HepG2 (cell line): ENCODE measurements around the gene PLPP3. TPM values are rescaled to one million over a fixed set of nuclear protein-coding genes. Genes with fewer than 3 reads are reported as not detected.

ENCODE experiments used
- ATM ChIP-seq: fragments of 450-650 bp; IDR thresholded peaks from 2 replicates; pipeline ENCODE4 v1.7.1; 2017; ENCODE audit warnings: mild to moderate bottlenecking, borderline replicate concordance
- CEBPG ChIP-seq: IDR thresholded peaks from 2 replicates; pipeline ENCODE4 v1.6.1; 2016
- DMAP1 ChIP-seq: IDR thresholded peaks from 2 replicates; pipeline ENCODE4 v1.6.1; 2016
- ETV6 ChIP-seq: sonication (generic); formaldehyde crosslinking; conservative IDR thresholded peaks from 2 replicates; pipeline ENCODE4 v1.4.0; 2020; ENCODE audit warnings: missing genetic modification reagents
- FOXC1 ChIP-seq: sonication (generic); formaldehyde crosslinking; IDR thresholded peaks from 2 replicates; pipeline ENCODE4 v1.8.0; 2022; ENCODE audit warnings: mild to moderate bottlenecking, missing genetic modification reagents, borderline replicate concordance
- IRX3 ChIP-seq: sonication (generic); formaldehyde crosslinking; IDR thresholded peaks from 2 replicates; pipeline ENCODE4 v1.8.1; 2023; ENCODE audit warnings: mild to moderate bottlenecking, low read depth, missing genetic modification reagents, borderline replicate concordance
- KDM2A ChIP-seq: sonication (generic); formaldehyde crosslinking; IDR thresholded peaks from 2 replicates; pipeline ENCODE4 v1.4.0; 2020; ENCODE audit warnings: low read depth, missing genetic modification reagents, borderline replicate concordance
- KMT2A ChIP-seq: sonication (generic); formaldehyde crosslinking; IDR thresholded peaks from 2 replicates; pipeline ENCODE4 v1.4.0; 2020; ENCODE audit warnings: missing genetic modification reagents
- LCORL ChIP-seq, 2 experiments: fragments of 450-650 bp in 1 of 2; sonication (generic) in 1 of 2; formaldehyde crosslinking in 1 of 2; IDR thresholded peaks; 2 replicates each; pipeline versions ENCODE4 v1.5.0 to v1.6.1; 2017 to 2020; ENCODE audit warnings: antibody characterized with exemption in 1 of 2, missing genetic modification reagents in 1 of 2
- MAZ ChIP-seq, 2 experiments: sonication (generic) in 1 of 2; formaldehyde crosslinking in 1 of 2; IDR thresholded peaks; 2 replicates each; pipeline versions ENCODE4 v1.5.0 to v1.6.1; 2012 to 2020; ENCODE audit warnings: low read depth in 2 of 2, mild to moderate bottlenecking in 2 of 2, borderline replicate concordance in 1 of 2, improper control_type of control experiment in 1 of 2, low read length in 1 of 2, missing genetic modification reagents in 1 of 2, moderate library complexity in 1 of 2
- NFKB2 ChIP-seq: sonication (generic); formaldehyde crosslinking; IDR thresholded peaks from 2 replicates; pipeline ENCODE4 v1.4.0; 2020; ENCODE audit warnings: missing genetic modification reagents, borderline replicate concordance
- PAX8 ChIP-seq: sonication (generic); formaldehyde crosslinking; IDR thresholded peaks from 2 replicates; pipeline ENCODE4 v1.8.0; 2022; ENCODE audit warnings: mild to moderate bottlenecking, missing genetic modification reagents, borderline replicate concordance
- RAD51 ChIP-seq: fragments of 450-650 bp; IDR thresholded peaks from 2 replicates; pipeline ENCODE4 v1.6.1; 2016; ENCODE audit warnings: borderline replicate concordance
- REPIN1 ChIP-seq: sonication (generic); formaldehyde crosslinking; IDR thresholded peaks from 2 replicates; pipeline ENCODE4 v1.8.0; 2022; ENCODE audit warnings: missing genetic modification reagents, low read depth, mild to moderate bottlenecking, borderline replicate concordance
- SUZ12 ChIP-seq: fragments of 150-350 bp; IDR thresholded peaks from 2 replicates; pipeline ENCODE4 v1.6.1; 2014; ENCODE audit warnings: low read depth, low read length
- ZNF207 ChIP-seq: fragments of 450-650 bp; IDR thresholded peaks from 2 replicates; pipeline ENCODE4 v1.6.1; 2016; ENCODE audit warnings: antibody characterized with exemption, borderline replicate concordance
- ZNF441 ChIP-seq: sonication (generic); formaldehyde crosslinking; IDR thresholded peaks from 2 replicates; pipeline ENCODE4 v1.7.0; 2021; ENCODE audit warnings: missing genetic modification reagents, borderline replicate concordance
- polyA plus RNA-seq, 8 experiments: library from polyadenylated mRNA; depleted of rRNA in 3 of 8; stranded (reverse) in 7 of 8; unstranded in 1 of 8; fragments of >200 nt; fragmentation: Illumina TruSeq in 4 of 8; extraction: Trizol in 4 of 8; gene quantifications; 2 replicates each; pipeline versions ENCODE4 v1.2.1 to v1.2.3, GENCODE V29; 2011 to 2016; ENCODE audit warnings: low read depth in 4 of 8, missing spikeins in 1 of 8, mixed read lengths in 1 of 8; ENCODE audit not compliant: insufficient read depth in 1 of 8
- total RNA-seq, 5 experiments: library from RNA; depleted of rRNA; stranded (reverse); fragments of >200 nt; fragmentation: Illumina TruSeq; extraction: Trizol; gene quantifications; 2 replicates each; pipeline ENCODE4 v1.2.3, GENCODE V29; 2016; ENCODE audit warnings: low read depth in 1 of 5
- TF ChIP-seq, protein P1 (sequence below): sonication (generic); formaldehyde crosslinking; IDR thresholded peaks from 2 replicates; pipeline ENCODE4 v1.9.0; 2022; ENCODE audit warnings: missing genetic modification reagents, mild to moderate bottlenecking, borderline replicate concordance
- TF ChIP-seq, protein P2 (sequence below): sonication (generic); formaldehyde crosslinking; IDR thresholded peaks from 2 replicates; pipeline ENCODE4 v1.8.1; 2022; ENCODE audit warnings: mild to moderate bottlenecking, missing genetic modification reagents
- TF ChIP-seq, protein P3 (sequence below): sonication (generic); formaldehyde crosslinking; IDR thresholded peaks from 2 replicates; pipeline ENCODE4 v1.5.1; 2020; ENCODE audit warnings: mild to moderate bottlenecking, moderate library complexity, missing genetic modification reagents
- TF ChIP-seq, protein P4 (sequence below): sonication (generic); formaldehyde crosslinking; IDR thresholded peaks from 2 replicates; pipeline ENCODE4 v1.8.0; 2022; ENCODE audit warnings: mild to moderate bottlenecking, missing genetic modification reagents, borderline replicate concordance

Gene PLPP3
- total and polyA plus RNA-seq, 2 of the 13 experiments (the other 11 are each of a cell fraction or from before 2014, with no cell fraction given): 49.7 to 65.8 TPM

DNA sequence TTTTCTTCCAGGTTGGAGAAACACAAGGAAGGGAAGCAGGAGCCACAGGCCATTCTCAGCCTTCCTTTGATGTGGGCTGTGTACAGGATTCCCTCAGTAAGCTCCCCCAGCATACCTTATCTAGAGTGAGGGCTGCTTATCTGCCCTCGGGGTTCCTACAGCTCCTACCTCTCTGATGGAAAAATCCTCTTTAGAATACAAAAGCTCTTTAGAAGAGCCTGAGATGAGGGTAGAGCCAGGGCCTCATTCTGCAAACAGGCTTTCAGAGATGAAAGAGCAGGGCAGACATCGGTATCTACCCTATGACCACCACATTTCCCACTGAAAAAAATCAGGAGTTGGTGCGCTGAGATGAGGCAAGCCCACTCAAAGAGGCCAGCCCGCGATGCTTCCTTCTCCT is 85.1 kb downstream of the PLPP3 start (continued):
- TF ChIP-seq ZNF441 (0 out of 2 replicates have a peak, but pooled peaks have one; percentile 24), RAD51 (no peak), ETV6 (CRISPR knock-in tag) (peak; percentile 52; the same call in 1 of the 2 replicates), SUZ12 (no peak), ATM (no peak), CEBPG (peak; percentile 75; the same call in 1 of the 2 replicates), REPIN1 (peak; percentile 82; the same call in 1 of the 2 replicates), DMAP1 (CRISPR knock-in tag) (peak; percentile 72; the same call in 1 of the 2 replicates), KMT2A (0 out of 2 replicates have a peak, but pooled peaks have one; percentile 54), FOXC1 (no peak), NFKB2 (CRISPR knock-in tag) (no peak), LCORL (IDR thresholded peaks at IDR 0.05) (no peak), LCORL (CRISPR knock-in tag; IDR thresholded peaks at IDR 0.05) (peak; percentile 86), ZNF207 (no peak), PAX8 (no peak), IRX3 (CRISPR knock-in tag) (no peak), MAZ (IDR thresholded peaks at IDR 0.05; ENCODE audit: borderline replicate concordance, low read depth, low read length) (0 out of 2 replicates have a peak, but pooled peaks have one; percentile 25), MAZ (CRISPR knock-in tag; IDR thresholded peaks at IDR 0.05; ENCODE audit: low read depth) (peak; percentile 51; the same call in 1 of the 2 replicates), KDM2A (CRISPR knock-in tag) (peak; percentile 50)
- TF ChIP-seq, protein P1, sequence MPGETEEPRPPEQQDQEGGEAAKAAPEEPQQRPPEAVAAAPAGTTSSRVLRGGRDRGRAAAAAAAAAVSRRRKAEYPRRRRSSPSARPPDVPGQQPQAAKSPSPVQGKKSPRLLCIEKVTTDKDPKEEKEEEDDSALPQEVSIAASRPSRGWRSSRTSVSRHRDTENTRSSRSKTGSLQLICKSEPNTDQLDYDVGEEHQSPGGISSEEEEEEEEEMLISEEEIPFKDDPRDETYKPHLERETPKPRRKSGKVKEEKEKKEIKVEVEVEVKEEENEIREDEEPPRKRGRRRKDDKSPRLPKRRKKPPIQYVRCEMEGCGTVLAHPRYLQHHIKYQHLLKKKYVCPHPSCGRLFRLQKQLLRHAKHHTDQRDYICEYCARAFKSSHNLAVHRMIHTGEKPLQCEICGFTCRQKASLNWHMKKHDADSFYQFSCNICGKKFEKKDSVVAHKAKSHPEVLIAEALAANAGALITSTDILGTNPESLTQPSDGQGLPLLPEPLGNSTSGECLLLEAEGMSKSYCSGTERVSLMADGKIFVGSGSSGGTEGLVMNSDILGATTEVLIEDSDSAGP: peak; percentile 53; the same call in 1 of the 2 replicates
- TF ChIP-seq, protein P2, sequence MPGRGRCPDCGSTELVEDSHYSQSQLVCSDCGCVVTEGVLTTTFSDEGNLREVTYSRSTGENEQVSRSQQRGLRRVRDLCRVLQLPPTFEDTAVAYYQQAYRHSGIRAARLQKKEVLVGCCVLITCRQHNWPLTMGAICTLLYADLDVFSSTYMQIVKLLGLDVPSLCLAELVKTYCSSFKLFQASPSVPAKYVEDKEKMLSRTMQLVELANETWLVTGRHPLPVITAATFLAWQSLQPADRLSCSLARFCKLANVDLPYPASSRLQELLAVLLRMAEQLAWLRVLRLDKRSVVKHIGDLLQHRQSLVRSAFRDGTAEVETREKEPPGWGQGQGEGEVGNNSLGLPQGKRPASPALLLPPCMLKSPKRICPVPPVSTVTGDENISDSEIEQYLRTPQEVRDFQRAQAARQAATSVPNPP (CRISPR knock-in tag): peak; percentile 65; the same call in 1 of the 2 replicates
- TF ChIP-seq, protein P3, sequence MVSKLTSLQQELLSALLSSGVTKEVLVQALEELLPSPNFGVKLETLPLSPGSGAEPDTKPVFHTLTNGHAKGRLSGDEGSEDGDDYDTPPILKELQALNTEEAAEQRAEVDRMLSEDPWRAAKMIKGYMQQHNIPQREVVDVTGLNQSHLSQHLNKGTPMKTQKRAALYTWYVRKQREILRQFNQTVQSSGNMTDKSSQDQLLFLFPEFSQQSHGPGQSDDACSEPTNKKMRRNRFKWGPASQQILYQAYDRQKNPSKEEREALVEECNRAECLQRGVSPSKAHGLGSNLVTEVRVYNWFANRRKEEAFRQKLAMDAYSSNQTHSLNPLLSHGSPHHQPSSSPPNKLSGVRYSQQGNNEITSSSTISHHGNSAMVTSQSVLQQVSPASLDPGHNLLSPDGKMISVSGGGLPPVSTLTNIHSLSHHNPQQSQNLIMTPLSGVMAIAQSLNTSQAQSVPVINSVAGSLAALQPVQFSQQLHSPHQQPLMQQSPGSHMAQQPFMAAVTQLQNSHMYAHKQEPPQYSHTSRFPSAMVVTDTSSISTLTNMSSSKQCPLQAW (CRISPR knock-in tag): peak; percentile 61; the same call in 1 of the 2 replicates
- TF ChIP-seq, protein P4, sequence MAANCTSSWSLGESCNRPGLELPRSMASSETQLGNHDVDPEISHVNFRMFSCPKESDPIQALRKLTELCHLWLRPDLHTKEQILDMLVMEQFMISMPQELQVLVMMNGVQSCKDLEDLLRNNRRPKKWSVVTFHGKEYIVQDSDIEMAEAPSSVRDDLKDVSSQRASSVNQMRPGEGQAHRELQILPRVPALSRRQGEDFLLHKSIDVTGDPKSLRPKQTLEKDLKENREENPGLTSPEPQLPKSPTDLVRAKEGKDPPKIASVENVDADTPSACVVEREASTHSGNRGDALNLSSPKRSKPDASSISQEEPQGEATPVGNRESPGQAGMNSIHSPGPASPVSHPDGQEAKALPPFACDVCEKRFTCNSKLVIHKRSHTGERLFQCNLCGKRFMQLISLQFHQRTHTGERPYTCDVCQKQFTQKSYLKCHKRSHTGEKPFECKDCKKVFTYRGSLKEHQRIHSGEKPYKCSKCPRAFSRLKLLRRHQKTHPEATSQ (CRISPR knock-in tag): peak; percentile 67; the same call in 1 of the 2 replicates
